ENCODE results near the gene TCTN2. TPM values are rescaled to one million over a fixed set of nuclear protein-coding genes. Genes with fewer than 3 reads are reported as not detected.

Gene TCTN2
- total and polyA plus RNA-seq, 2 of the 8 experiments (the other 6 are each of a cell fraction or from before 2014, with no cell fraction given), result 7.5 to 8.4 TPM

DNA sequence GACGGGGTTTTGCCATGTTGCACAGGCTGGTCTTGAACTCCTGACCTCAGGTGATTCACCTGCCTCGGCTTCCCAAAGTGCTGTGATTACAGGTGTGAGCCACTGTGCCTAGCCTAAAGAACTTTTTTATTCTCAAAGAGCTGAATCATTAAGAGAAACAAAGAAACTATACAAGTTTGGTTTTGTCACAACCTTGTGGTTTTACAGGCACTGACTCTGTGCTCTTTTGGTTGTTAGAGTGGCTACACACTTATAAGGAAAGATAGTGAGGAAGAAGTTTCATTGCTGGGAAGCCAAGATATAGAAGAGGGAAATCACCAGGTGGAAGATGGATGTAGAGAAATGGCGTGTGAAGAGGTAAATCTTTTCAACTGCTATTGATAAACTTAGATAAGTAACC lies 81.1 kb downstream of the TCTN2 start (continued):
- TF ChIP-seq RXRA (IDR thresholded peaks at IDR 0.05; ENCODE audit: insufficient read depth, low read depth, low read length), result no peak

Measured in H1 (cell line).